Ishikawa (cell line): Measurements from ENCODE around the gene TBC1D22B.

Source experiments
- MAX ChIP-seq: IDR thresholded peaks from 2 replicates; pipeline ENCODE4 v1.6.1; 2012
- RAD21 ChIP-seq: IDR thresholded peaks from 2 replicates; pipeline ENCODE4 v1.6.1; 2012; ENCODE audit warnings: low read depth
- REST ChIP-seq: IDR thresholded peaks from 2 replicates; pipeline ENCODE4 v1.6.1; 2012; ENCODE audit warnings: low read depth, mild to moderate bottlenecking
- TAF1 ChIP-seq: IDR thresholded peaks from 2 replicates; pipeline ENCODE4 v1.6.1; 2012; ENCODE audit warnings: low read depth, mild to moderate bottlenecking
- USF1 ChIP-seq: IDR thresholded peaks from 2 replicates; pipeline ENCODE4 v1.6.1; 2012
- ZBTB7A ChIP-seq: IDR thresholded peaks from 2 replicates; pipeline ENCODE4 v1.6.1; 2012; ENCODE audit warnings: low read depth

- TF ChIP-seq REST (no peak), MAX (no peak), TAF1 (no peak), USF1 (no peak), ZBTB7A (no peak), RAD21 (no peak)
These were observed 30.1 kb downstream of the TBC1D22B start for GRCh38 chr6:37287519-37288157.
